HG03571 (cell line): ENCODE measurements around the gene PPFIA4.

ENCODE experiments used
- ATAC-seq: cut with Tn5 transposase; IDR thresholded peaks from one replicate; pipeline ENCODE4 v1.9.1; 2021; ENCODE audit not compliant: unreplicated experiment

The PPFIA4 gene

GRCh38 chr1:203081465-203082230 lies 55.4 kb downstream of the PPFIA4 start:
- no peak for ATAC-seq

GRCh38 chr1:203082231-203082505 lies 55.9 kb downstream of the PPFIA4 start:
- ATAC-seq, result no peak

- no peak for ATAC-seq
These were observed 56.5 kb downstream of the PPFIA4 start for GRCh38 chr1:203082571-203083462.

- ATAC-seq, result no peak
These were observed 57.2 kb downstream of the PPFIA4 start for GRCh38 chr1:203083463-203083921.

GRCh38 chr1:203084588-203085527 lies 58.6 kb downstream of the PPFIA4 start:
- no peak for ATAC-seq

GRCh38 chr1:203085528-203086406 lies 59.5 kb downstream of the PPFIA4 start, which contains the start of gene MYOG:
Gene MYOG, minus strand, starts transcription at chr1:203086012. Its CDS starts 51 bp downstream, at chr1:203085961.
- no peak for ATAC-seq

- no peak for ATAC-seq
These were observed 60.9 kb downstream of the PPFIA4 start for GRCh38 chr1:203086992-203087763.

- no peak for ATAC-seq
These were observed 62.1 kb downstream of the PPFIA4 start for GRCh38 chr1:203088441-203088840.

- ATAC-seq, result no peak
These were observed 62.8 kb downstream of the PPFIA4 start for GRCh38 chr1:203089001-203089650.

- no peak for ATAC-seq
These were observed 63.4 kb downstream of the PPFIA4 start for GRCh38 chr1:203089651-203090045.

- no peak for ATAC-seq
These were observed 64.3 kb downstream of the PPFIA4 start for GRCh38 chr1:203090421-203091198.

GRCh38 chr1:203091199-203091477 lies 64.8 kb downstream of the PPFIA4 start:
- no peak for ATAC-seq

- ATAC-seq, result no peak
These were observed 65.6 kb downstream of the PPFIA4 start for GRCh38 chr1:203091761-203092330.

- no peak for ATAC-seq
These were observed 67.6 kb downstream of the PPFIA4 start for GRCh38 chr1:203093754-203094410.

GRCh38 chr1:203095061-203095690 lies 68.9 kb downstream of the PPFIA4 start:
- ATAC-seq, result no peak

- no peak for ATAC-seq
These were observed 70.3 kb downstream of the PPFIA4 start for GRCh38 chr1:203096566-203096965.

GRCh38 chr1:203097001-203097400 lies 70.7 kb downstream of the PPFIA4 start:
- no peak for ATAC-seq
